HepG2 (cell line): ENCODE data around the gene PLA2G4F.

Source experiments
- ARNT ChIP-seq: fragments of 450-650 bp; IDR thresholded peaks from 2 replicates; pipeline ENCODE4 v1.6.1; 2017
- GTF3A ChIP-seq: sonication (generic); formaldehyde crosslinking; conservative IDR thresholded peaks from 2 replicates; pipeline ENCODE4 v1.4.0; 2020; ENCODE audit warnings: mild to moderate bottlenecking, missing genetic modification reagents
- MBD4 ChIP-seq: IDR thresholded peaks from 2 replicates; pipeline ENCODE4 v1.6.1; 2012; ENCODE audit warnings: low read length, inconsistent platforms, borderline replicate concordance
- MBNL3 ChIP-seq: fragments of 250-450 bp; sonication (Bioruptor Pico); conservative IDR thresholded peaks from 2 replicates; pipeline ENCODE4 v1.8.0; 2022; ENCODE audit warnings: mild to moderate bottlenecking, inconsistent platforms
- RNF2 ChIP-seq: fragments of 450-650 bp; conservative IDR thresholded peaks from 2 replicates; pipeline ENCODE4 v1.6.1; 2016; ENCODE audit warnings: low read depth
- SIN3A ChIP-seq: IDR thresholded peaks from 2 replicates; pipeline ENCODE4 v1.6.1; 2011; ENCODE audit warnings: low read depth, mild to moderate bottlenecking, control low read depth, low read length, borderline replicate concordance
- TBL1XR1 ChIP-seq: fragments of 150-350 bp; IDR thresholded peaks from 2 replicates; pipeline ENCODE4 v1.6.1; 2014; ENCODE audit warnings: borderline replicate concordance, low read length; ENCODE audit not compliant: partially characterized antibody
- ZNF251 ChIP-seq: sonication (generic); formaldehyde crosslinking; IDR thresholded peaks from 2 replicates; pipeline ENCODE4 v1.9.0; 2021; ENCODE audit warnings: mild to moderate bottlenecking, missing genetic modification reagents
- ZNF468 ChIP-seq: sonication (generic); formaldehyde crosslinking; IDR thresholded peaks from 2 replicates; pipeline ENCODE4 v1.8.0; 2022; ENCODE audit warnings: mild to moderate bottlenecking, moderate library complexity, missing genetic modification reagents
- TF ChIP-seq, protein P1 (sequence below): sonication (generic); formaldehyde crosslinking; IDR thresholded peaks from 2 replicates; pipeline ENCODE4 v1.8.1; 2023; ENCODE audit warnings: missing genetic modification reagents, inconsistent platforms, borderline replicate concordance
- TF ChIP-seq, protein P2 (sequence below): sonication (generic); formaldehyde crosslinking; IDR thresholded peaks from 2 replicates; pipeline ENCODE4 v1.4.0; 2020; ENCODE audit warnings: missing genetic modification reagents
- TF ChIP-seq, protein P3 (sequence below): IDR thresholded peaks from 2 replicates; pipeline ENCODE4 v1.6.1; 2016

DNA sequence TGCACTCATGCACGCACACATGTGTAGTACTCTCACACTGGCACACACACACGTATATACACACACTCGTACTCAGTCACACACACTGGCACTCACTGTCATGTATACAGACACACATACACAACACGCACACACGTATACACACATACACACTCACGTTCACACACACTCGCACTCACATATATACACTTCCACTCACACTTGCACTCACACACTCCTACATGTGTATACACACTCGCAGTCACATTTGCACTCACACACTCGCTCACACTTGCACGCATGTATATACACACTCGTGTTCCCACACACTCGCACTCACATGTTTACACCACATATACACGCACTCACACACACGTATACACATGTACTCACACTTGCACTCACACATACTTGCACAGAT is 1.5 kb downstream of the PLA2G4F start:
- no peak for TF ChIP-seq ARNT
- no peak for TF ChIP-seq MBNL3 (CRISPR knock-in tag)
- TF ChIP-seq ZNF468 (CRISPR knock-in tag): no peak
- no peak for TF ChIP-seq MBD4
- TF ChIP-seq, protein P1, sequence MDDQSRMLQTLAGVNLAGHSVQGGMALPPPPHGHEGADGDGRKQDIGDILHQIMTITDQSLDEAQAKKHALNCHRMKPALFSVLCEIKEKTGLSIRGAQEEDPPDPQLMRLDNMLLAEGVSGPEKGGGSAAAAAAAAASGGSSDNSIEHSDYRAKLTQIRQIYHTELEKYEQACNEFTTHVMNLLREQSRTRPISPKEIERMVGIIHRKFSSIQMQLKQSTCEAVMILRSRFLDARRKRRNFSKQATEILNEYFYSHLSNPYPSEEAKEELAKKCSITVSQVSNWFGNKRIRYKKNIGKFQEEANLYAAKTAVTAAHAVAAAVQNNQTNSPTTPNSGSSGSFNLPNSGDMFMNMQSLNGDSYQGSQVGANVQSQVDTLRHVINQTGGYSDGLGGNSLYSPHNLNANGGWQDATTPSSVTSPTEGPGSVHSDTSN (CRISPR knock-in tag): no peak
- TF ChIP-seq TBL1XR1: no peak
- no peak for TF ChIP-seq SIN3A
- TF ChIP-seq, protein P2, sequence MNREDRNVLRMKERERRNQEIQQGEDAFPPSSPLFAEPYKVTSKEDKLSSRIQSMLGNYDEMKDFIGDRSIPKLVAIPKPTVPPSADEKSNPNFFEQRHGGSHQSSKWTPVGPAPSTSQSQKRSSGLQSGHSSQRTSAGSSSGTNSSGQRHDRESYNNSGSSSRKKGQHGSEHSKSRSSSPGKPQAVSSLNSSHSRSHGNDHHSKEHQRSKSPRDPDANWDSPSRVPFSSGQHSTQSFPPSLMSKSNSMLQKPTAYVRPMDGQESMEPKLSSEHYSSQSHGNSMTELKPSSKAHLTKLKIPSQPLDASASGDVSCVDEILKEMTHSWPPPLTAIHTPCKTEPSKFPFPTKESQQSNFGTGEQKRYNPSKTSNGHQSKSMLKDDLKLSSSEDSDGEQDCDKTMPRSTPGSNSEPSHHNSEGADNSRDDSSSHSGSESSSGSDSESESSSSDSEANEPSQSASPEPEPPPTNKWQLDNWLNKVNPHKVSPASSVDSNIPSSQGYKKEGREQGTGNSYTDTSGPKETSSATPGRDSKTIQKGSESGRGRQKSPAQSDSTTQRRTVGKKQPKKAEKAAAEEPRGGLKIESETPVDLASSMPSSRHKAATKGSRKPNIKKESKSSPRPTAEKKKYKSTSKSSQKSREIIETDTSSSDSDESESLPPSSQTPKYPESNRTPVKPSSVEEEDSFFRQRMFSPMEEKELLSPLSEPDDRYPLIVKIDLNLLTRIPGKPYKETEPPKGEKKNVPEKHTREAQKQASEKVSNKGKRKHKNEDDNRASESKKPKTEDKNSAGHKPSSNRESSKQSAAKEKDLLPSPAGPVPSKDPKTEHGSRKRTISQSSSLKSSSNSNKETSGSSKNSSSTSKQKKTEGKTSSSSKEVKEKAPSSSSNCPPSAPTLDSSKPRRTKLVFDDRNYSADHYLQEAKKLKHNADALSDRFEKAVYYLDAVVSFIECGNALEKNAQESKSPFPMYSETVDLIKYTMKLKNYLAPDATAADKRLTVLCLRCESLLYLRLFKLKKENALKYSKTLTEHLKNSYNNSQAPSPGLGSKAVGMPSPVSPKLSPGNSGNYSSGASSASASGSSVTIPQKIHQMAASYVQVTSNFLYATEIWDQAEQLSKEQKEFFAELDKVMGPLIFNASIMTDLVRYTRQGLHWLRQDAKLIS: no peak
- TF ChIP-seq, protein P3, sequence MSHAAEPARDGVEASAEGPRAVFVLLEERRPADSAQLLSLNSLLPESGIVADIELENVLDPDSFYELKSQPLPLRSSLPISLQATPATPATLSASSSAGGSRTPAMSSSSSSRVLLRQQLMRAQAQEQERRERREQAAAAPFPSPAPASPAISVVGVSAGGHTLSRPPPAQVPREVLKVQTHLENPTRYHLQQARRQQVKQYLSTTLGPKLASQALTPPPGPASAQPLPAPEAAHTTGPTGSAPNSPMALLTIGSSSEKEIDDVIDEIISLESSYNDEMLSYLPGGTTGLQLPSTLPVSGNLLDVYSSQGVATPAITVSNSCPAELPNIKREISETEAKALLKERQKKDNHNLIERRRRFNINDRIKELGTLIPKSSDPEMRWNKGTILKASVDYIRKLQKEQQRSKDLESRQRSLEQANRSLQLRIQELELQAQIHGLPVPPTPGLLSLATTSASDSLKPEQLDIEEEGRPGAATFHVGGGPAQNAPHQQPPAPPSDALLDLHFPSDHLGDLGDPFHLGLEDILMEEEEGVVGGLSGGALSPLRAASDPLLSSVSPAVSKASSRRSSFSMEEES (CRISPR knock-in tag): no peak
- TF ChIP-seq GTF3A (CRISPR knock-in tag): no peak
- TF ChIP-seq RNF2: no peak
- no peak for TF ChIP-seq ZNF251 (CRISPR knock-in tag)
